GM23338 (cell line): Measurements from ENCODE around the gene METTL22. TPM values are rescaled to one million over a fixed set of nuclear protein-coding genes. Genes with fewer than 3 reads are reported as not detected.

Experiments used
- ATAC-seq: fragments of 200-7000 bp; cut with Tn5 transposase; 3 replicates; pipeline ENCODE4 v1.9.1; 2020
- DNase-seq: peaks from one replicate; pipeline ENCODE4 v3.0.0-alpha.2; 2015; ENCODE audit warnings: low spot score
- H2AFZ ChIP-seq: fragments of 200-600 bp; sonication (generic); 2 replicates; pipeline ENCODE4 v1.8.0; 2016; ENCODE audit warnings: antibody characterized with exemption, mild to moderate bottlenecking, moderate library complexity
- H3F3A ChIP-seq: fragments of 200-600 bp; sonication (generic); replicated peaks from 2 replicates; pipeline ENCODE4 v1.8.0; 2017; ENCODE audit warnings: antibody characterized with exemption, mixed run types, low read depth
- H3K27ac ChIP-seq: fragments of 200-600 bp; sonication (generic); 2 replicates; pipeline ENCODE4 v1.6.1; 2016; ENCODE audit warnings: low read depth
- H3K27me3 ChIP-seq: fragments of 200-600 bp; sonication (generic); 2 replicates; pipeline ENCODE4 v1.8.0; 2016; ENCODE audit warnings: mild to moderate bottlenecking, mixed run types, moderate library complexity; ENCODE audit not compliant: insufficient read depth
- H3K36me3 ChIP-seq: fragments of 200-600 bp; sonication (generic); 2 replicates; pipeline ENCODE4 v1.8.0; 2016; ENCODE audit warnings: mild to moderate bottlenecking; ENCODE audit not compliant: insufficient read depth
- H3K4me1 ChIP-seq: fragments of 200-600 bp; sonication (generic); 2 replicates; pipeline ENCODE4 v1.8.0; 2016; ENCODE audit warnings: mild to moderate bottlenecking, moderate library complexity; ENCODE audit not compliant: insufficient read depth
- H3K4me2 ChIP-seq: fragments of 200-600 bp; sonication (generic); 2 replicates; pipeline ENCODE4 v1.7.1; 2017; ENCODE audit warnings: mixed run types
- H3K4me3 ChIP-seq: fragments of 200-600 bp; sonication (generic); 2 replicates; pipeline ENCODE4 v1.6.1; 2016; ENCODE audit warnings: mixed run types
- H3K79me2 ChIP-seq: fragments of 200-600 bp; sonication (generic); replicated peaks from 2 replicates; pipeline ENCODE4 v1.8.0; 2017; ENCODE audit warnings: mild to moderate bottlenecking; ENCODE audit not compliant: insufficient read depth
- H3K9me2 ChIP-seq: fragments of 200-600 bp; sonication (generic); 2 replicates; pipeline ENCODE4 v1.8.0; 2017; ENCODE audit not compliant: insufficient read depth
- H4K20me1 ChIP-seq: fragments of 200-600 bp; sonication (generic); replicated peaks from 2 replicates; pipeline ENCODE4 v1.8.0; 2017; ENCODE audit warnings: mild to moderate bottlenecking; ENCODE audit not compliant: insufficient read depth
- H3K27ac Mint-ChIP-seq: 2 replicates; pipeline ENCODE4 v1.8.0; 2020; ENCODE audit warnings: inconsistent platforms, mild to moderate bottlenecking, moderate library complexity, mixed read lengths
- H3K27me3 Mint-ChIP-seq: 3 replicates; pipeline ENCODE4 v1.8.0; 2022; ENCODE audit warnings: low read depth, mild to moderate bottlenecking, moderate library complexity, mixed read lengths, inconsistent platforms; ENCODE audit not compliant: insufficient read depth, poor library complexity
- H3K36me3 Mint-ChIP-seq: 3 replicates; pipeline ENCODE4 v1.8.0; 2021; ENCODE audit warnings: low read depth, mild to moderate bottlenecking, inconsistent platforms, moderate library complexity, mixed read lengths
- H3K4me1 Mint-ChIP-seq: 3 replicates; pipeline ENCODE4 v1.8.0; 2020; ENCODE audit warnings: mild to moderate bottlenecking, inconsistent platforms, mixed read lengths
- H3K4me3 Mint-ChIP-seq: 3 replicates; pipeline ENCODE4 v1.8.0; 2021; ENCODE audit warnings: moderate library complexity, mild to moderate bottlenecking, inconsistent platforms, mixed read lengths
- H3K9me3 Mint-ChIP-seq: 3 replicates; pipeline ENCODE4 v1.8.0; 2020; ENCODE audit warnings: moderate library complexity, mild to moderate bottlenecking, inconsistent platforms, mixed read lengths
- CREB1 ChIP-seq: fragments of 250-450 bp; sonication (Bioruptor Pico); IDR thresholded peaks from 2 replicates; pipeline ENCODE4 v1.5.0; 2020; ENCODE audit warnings: low read depth, mild to moderate bottlenecking, moderate library complexity
- EZH2 ChIP-seq: fragments of 200-600 bp; sonication (generic); IDR thresholded peaks from one replicate; pipeline ENCODE4 v1.8.0; 2017; ENCODE audit warnings: antibody characterized with exemption, mild to moderate bottlenecking, low read depth; ENCODE audit not compliant: unreplicated experiment
- EZH2phosphoT487 ChIP-seq: fragments of 200-600 bp; sonication (generic); IDR thresholded peaks from one replicate; pipeline ENCODE4 v1.8.1; 2018; ENCODE audit warnings: antibody characterized with exemption; ENCODE audit not compliant: unreplicated experiment
- JUNB ChIP-seq: IDR thresholded peaks from one replicate; pipeline ENCODE4 v1.6.1; 2016; ENCODE audit warnings: antibody characterized with exemption; ENCODE audit not compliant: unreplicated experiment
- NANOG ChIP-seq: IDR thresholded peaks from 2 replicates; pipeline ENCODE4 v1.6.1; 2016; ENCODE audit warnings: antibody characterized with exemption, borderline replicate concordance
- ZNF331 ChIP-seq: fragments of 250-450 bp; sonication (Bioruptor Pico); IDR thresholded peaks from 2 replicates; pipeline ENCODE4 v1.5.0; 2020; ENCODE audit warnings: low read depth, mild to moderate bottlenecking, moderate library complexity
- polyA plus RNA-seq: library from polyadenylated mRNA; unstranded; fragments of >200 nt; fragmentation: Nextera tagmentation; extraction: Ambion mirVana; gene quantifications from 2 replicates; pipeline ENCODE4 v1.2.1, GENCODE V29; 2016
- total RNA-seq: library from RNA; depleted of rRNA; stranded (reverse); fragments of >200 nt; shearing (Covaris generic); gene quantifications from 2 replicates; pipeline ENCODE4 v1.2.3, GENCODE V29; 2014
- TF ChIP-seq, protein P1 (sequence below), 2 experiments: fragments of 200-600 bp in 1 of 2; sonication (generic) in 1 of 2; conservative IDR thresholded peaks; 2 replicates each; pipeline versions ENCODE4 v1.5.1 to v1.6.1; 2016 to 2017; ENCODE audit warnings: antibody characterized with exemption in 2 of 2, low read depth in 2 of 2, mild to moderate bottlenecking in 2 of 2, moderate library complexity in 1 of 2
- TF ChIP-seq, protein P2 (sequence below): fragments of 250-450 bp; sonication (Bioruptor Pico); IDR thresholded peaks from 2 replicates; pipeline ENCODE4 v1.5.0; 2020; ENCODE audit warnings: mild to moderate bottlenecking, moderate library complexity
- TF ChIP-seq, protein P3 (sequence below): IDR thresholded peaks from 2 replicates; pipeline ENCODE4 v1.6.1; 2016; ENCODE audit warnings: antibody characterized with exemption

METTL22 gene
- total and polyA plus RNA-seq, 2 experiments from 2014 or later = 51.4 to 51.8 TPM

DNA sequence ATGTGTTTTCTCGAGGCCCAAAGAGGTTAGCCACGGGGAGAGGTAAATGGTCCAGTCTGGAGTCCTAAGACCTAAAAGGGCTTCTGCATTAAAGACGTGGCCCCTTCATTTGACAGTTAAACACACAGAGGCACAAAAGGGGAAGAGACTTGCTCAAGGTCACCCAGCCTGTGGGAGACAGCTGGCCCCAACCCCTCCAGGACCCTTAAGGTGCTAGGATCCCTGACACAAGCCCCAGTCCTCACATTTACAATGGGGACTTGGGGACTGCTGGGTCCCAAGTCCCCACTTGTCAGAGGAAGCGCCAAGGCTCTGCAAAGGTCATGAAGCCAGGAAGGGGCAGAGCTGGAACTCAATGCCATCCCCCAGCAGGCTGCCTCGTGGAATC lies 54.7 kb downstream of the METTL22 start:
- H3K27me3 ChIP-seq = peaks cover 18% of the 10 kb centered on the region
- TF ChIP-seq JUNB = no peak
- no peak for TF ChIP-seq EZH2phosphoT487
- no peak for TF ChIP-seq CREB1 (CRISPR knock-in tag)
- no peak for TF ChIP-seq ZNF331 (CRISPR knock-in tag)
- TF ChIP-seq EZH2 = no peak
- TF ChIP-seq, protein P1, sequence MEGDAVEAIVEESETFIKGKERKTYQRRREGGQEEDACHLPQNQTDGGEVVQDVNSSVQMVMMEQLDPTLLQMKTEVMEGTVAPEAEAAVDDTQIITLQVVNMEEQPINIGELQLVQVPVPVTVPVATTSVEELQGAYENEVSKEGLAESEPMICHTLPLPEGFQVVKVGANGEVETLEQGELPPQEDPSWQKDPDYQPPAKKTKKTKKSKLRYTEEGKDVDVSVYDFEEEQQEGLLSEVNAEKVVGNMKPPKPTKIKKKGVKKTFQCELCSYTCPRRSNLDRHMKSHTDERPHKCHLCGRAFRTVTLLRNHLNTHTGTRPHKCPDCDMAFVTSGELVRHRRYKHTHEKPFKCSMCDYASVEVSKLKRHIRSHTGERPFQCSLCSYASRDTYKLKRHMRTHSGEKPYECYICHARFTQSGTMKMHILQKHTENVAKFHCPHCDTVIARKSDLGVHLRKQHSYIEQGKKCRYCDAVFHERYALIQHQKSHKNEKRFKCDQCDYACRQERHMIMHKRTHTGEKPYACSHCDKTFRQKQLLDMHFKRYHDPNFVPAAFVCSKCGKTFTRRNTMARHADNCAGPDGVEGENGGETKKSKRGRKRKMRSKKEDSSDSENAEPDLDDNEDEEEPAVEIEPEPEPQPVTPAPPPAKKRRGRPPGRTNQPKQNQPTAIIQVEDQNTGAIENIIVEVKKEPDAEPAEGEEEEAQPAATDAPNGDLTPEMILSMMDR (conservative IDR thresholded peaks at IDR 0.05; ENCODE audit: low read depth in 2 of 2) = no peak
- ATAC-seq (no peak), DNase-seq (no peak)
- H3K27ac ChIP-seq = no peak overlapping the region
- H3K79me2 ChIP-seq = no peaks in the 10 kb centered on the region
- H2AFZ ChIP-seq = no peak overlapping the region
- H3K36me3 Mint-ChIP-seq = peaks cover 3% of the 10 kb centered on the region; the same call in 1 of the 3 replicates
- peaks cover 20% of the 10 kb centered on the region for H3K4me1 Mint-ChIP-seq
- no peaks in the 10 kb centered on the region for H3K9me3 Mint-ChIP-seq
- H3K4me2 ChIP-seq = no peak overlapping the region
- H3K36me3 ChIP-seq = no peaks in the 10 kb centered on the region
- H3K4me3 ChIP-seq = no peak overlapping the region
- H3K27ac Mint-ChIP-seq = no peak overlapping the region
- peaks cover 9% of the 10 kb centered on the region for H3K4me1 ChIP-seq
- H3F3A ChIP-seq = no peaks in the 10 kb centered on the region
- no peaks in the 10 kb centered on the region for H4K20me1 ChIP-seq
- H3K27me3 Mint-ChIP-seq = peaks cover 20% of the 10 kb centered on the region
- H3K4me3 Mint-ChIP-seq = peak overlapping the region; percentile 47; the same call in 2 of the 3 replicates
- no peaks in the 10 kb centered on the region for H3K9me2 ChIP-seq

DNA sequence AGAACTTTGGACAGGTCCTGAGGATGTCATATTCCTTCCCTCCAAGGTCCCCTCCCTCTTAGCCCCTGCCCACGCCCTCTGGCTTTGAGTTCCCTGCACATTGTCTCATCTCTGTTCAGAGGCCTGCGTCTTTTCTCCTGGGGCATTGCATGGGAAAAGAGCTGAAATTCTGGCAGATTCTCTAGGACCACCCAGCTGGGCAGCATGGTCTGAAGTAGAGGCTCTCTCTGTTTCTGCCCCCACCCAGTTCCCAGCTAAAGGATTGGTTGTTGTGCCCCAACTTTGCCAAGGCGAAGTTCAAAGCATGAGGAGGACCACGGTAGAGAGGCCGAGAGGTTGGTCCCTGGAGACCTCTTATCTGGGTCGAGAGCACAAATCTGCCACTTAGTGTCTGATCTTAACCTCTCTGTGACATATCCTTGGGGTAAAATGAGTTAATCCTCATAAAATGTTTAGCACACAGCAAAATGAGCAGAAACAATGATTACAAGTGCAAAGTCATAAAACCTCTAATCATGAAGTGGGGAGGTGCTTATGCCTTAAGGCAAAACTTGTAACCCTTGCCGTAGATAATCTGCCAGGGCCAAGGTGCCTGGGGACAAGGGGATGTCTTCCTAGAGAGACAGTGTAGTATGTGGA lies 55.4 kb downstream of the METTL22 start:
- H3K27ac Mint-ChIP-seq = no peak overlapping the region
- H3K4me2 ChIP-seq = no peak overlapping the region
- H3K4me1 Mint-ChIP-seq = peaks cover 20% of the 10 kb centered on the region
- peaks cover 20% of the 10 kb centered on the region for H3K27me3 Mint-ChIP-seq
- ATAC-seq = no peak
- no peaks in the 10 kb centered on the region for H3K9me2 ChIP-seq
- DNase-seq = no peak
- peaks cover 3% of the 10 kb centered on the region; the same call in 1 of the 3 replicates for H3K36me3 Mint-ChIP-seq
- H3K36me3 ChIP-seq = no peaks in the 10 kb centered on the region
- H3K4me3 ChIP-seq = no peak overlapping the region
- H3K27ac ChIP-seq = no peak overlapping the region
- H3K27me3 ChIP-seq = peaks cover 18% of the 10 kb centered on the region
- no peaks in the 10 kb centered on the region for H3F3A ChIP-seq
- no peaks in the 10 kb centered on the region for H3K79me2 ChIP-seq
- H4K20me1 ChIP-seq = no peaks in the 10 kb centered on the region
- peaks cover 9% of the 10 kb centered on the region for H3K4me1 ChIP-seq
- H2AFZ ChIP-seq = no peak overlapping the region
- no peaks in the 10 kb centered on the region for H3K9me3 Mint-ChIP-seq
- H3K4me3 Mint-ChIP-seq = no peak overlapping the region
- TF ChIP-seq JUNB (no peak), ZNF331 (CRISPR knock-in tag) (no peak), EZH2phosphoT487 (no peak), EZH2 (no peak), NANOG (no peak)
- TF ChIP-seq, protein P2, sequence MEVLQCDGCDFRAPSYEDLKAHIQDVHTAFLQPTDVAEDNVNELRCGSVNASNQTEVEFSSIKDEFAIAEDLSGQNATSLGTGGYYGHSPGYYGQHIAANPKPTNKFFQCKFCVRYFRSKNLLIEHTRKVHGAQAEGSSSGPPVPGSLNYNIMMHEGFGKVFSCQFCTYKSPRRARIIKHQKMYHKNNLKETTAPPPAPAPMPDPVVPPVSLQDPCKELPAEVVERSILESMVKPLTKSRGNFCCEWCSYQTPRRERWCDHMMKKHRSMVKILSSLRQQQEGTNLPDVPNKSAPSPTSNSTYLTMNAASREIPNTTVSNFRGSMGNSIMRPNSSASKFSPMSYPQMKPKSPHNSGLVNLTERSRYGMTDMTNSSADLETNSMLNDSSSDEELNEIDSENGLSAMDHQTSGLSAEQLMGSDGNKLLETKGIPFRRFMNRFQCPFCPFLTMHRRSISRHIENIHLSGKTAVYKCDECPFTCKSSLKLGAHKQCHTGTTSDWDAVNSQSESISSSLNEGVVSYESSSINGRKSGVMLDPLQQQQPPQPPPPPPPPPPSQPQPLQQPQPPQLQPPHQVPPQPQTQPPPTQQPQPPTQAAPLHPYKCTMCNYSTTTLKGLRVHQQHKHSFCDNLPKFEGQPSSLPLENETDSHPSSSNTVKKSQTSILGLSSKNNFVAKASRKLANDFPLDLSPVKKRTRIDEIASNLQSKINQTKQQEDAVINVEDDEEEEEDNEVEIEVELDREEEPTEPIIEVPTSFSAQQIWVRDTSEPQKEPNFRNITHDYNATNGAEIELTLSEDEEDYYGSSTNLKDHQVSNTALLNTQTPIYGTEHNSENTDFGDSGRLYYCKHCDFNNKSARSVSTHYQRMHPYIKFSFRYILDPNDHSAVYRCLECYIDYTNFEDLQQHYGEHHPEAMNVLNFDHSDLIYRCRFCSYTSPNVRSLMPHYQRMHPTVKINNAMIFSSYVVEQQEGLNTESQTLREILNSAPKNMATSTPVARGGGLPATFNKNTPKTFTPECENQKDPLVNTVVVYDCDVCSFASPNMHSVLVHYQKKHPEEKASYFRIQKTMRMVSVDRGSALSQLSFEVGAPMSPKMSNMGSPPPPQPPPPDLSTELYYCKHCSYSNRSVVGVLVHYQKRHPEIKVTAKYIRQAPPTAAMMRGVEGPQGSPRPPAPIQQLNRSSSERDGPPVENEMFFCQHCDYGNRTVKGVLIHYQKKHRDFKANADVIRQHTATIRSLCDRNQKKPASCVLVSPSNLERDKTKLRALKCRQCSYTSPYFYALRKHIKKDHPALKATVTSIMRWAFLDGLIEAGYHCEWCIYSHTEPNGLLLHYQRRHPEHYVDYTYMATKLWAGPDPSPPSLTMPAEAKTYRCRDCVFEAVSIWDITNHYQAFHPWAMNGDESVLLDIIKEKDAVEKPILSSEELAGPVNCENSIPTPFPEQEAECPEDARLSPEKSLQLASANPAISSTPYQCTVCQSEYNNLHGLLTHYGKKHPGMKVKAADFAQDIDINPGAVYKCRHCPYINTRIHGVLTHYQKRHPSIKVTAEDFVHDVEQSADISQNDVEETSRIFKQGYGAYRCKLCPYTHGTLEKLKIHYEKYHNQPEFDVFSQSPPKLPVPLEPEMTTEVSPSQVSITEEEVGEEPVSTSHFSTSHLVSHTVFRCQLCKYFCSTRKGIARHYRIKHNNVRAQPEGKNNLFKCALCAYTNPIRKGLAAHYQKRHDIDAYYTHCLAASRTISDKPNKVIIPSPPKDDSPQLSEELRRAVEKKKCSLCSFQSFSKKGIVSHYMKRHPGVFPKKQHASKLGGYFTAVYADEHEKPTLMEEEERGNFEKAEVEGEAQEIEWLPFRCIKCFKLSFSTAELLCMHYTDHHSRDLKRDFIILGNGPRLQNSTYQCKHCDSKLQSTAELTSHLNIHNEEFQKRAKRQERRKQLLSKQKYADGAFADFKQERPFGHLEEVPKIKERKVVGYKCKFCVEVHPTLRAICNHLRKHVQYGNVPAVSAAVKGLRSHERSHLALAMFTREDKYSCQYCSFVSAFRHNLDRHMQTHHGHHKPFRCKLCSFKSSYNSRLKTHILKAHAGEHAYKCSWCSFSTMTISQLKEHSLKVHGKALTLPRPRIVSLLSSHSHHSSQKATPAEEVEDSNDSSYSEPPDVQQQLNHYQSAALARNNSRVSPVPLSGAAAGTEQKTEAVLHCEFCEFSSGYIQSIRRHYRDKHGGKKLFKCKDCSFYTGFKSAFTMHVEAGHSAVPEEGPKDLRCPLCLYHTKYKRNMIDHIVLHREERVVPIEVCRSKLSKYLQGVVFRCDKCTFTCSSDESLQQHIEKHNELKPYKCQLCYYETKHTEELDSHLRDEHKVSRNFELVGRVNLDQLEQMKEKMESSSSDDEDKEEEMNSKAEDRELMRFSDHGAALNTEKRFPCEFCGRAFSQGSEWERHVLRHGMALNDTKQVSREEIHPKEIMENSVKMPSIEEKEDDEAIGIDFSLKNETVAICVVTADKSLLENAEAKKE = no peak
- TF ChIP-seq, protein P3, sequence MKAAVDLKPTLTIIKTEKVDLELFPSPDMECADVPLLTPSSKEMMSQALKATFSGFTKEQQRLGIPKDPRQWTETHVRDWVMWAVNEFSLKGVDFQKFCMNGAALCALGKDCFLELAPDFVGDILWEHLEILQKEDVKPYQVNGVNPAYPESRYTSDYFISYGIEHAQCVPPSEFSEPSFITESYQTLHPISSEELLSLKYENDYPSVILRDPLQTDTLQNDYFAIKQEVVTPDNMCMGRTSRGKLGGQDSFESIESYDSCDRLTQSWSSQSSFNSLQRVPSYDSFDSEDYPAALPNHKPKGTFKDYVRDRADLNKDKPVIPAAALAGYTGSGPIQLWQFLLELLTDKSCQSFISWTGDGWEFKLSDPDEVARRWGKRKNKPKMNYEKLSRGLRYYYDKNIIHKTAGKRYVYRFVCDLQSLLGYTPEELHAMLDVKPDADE = no peak
